Bladder microvascular endothelial cell (primary cell): ENCODE results near the gene LBX2. TPM values are rescaled to one million over a fixed set of nuclear protein-coding genes. Genes with fewer than 3 reads are reported as not detected.

Experiments used
- total RNA-seq: library from RNA; depleted of rRNA; stranded (reverse); fragments of >200 nt; gene quantifications from 2 replicates; pipeline ENCODE4 v1.2.3, GENCODE V29; 2014

LBX2 gene, protein sequence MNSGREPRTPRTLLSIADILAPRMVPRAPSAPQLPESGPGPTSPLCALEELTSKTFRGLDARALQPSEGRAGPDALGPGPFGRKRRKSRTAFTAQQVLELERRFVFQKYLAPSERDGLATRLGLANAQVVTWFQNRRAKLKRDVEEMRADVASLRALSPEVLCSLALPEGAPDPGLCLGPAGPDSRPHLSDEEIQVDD
- 1.3 and 1.9 TPM in 2 replicates for total RNA-seq

DNA sequence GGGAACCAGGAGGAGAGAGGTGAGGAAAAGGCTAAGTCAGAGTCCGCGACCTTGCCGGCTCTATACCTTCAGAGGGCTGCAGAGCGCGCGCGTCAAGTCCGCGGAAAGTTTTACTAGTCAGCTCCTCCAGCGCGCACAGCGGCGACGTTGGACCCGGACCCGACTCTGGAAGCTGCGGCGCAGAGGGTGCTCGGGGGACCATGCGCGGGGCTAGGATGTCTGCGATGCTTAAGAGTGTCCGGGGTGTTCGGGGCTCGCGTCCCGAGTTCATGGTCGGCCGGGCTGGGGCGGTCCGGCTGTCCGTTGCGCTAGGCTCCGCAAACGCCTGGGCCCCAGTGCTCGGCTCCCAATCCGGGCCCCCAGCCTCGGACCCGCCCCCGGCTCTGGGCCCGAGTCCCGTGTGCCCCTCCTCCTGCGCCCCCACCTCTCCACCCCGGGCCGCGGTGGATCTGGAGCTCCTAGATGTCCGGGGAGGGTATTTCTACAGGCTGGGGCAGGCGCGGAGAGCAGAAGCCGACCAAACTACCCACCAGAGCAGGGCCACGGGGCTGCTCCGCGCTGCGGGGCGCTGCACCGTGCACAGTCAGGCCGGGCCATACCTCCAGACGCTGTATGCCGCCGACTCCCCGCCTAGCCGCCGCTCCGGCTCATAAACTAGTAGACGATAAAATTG is at the start of gene LBX2:
LBX2 (minus strand) TSS at position 337 of the 673 bp plus-strand sequence; CDS start at position 271, 66 bp downstream.

DNA sequence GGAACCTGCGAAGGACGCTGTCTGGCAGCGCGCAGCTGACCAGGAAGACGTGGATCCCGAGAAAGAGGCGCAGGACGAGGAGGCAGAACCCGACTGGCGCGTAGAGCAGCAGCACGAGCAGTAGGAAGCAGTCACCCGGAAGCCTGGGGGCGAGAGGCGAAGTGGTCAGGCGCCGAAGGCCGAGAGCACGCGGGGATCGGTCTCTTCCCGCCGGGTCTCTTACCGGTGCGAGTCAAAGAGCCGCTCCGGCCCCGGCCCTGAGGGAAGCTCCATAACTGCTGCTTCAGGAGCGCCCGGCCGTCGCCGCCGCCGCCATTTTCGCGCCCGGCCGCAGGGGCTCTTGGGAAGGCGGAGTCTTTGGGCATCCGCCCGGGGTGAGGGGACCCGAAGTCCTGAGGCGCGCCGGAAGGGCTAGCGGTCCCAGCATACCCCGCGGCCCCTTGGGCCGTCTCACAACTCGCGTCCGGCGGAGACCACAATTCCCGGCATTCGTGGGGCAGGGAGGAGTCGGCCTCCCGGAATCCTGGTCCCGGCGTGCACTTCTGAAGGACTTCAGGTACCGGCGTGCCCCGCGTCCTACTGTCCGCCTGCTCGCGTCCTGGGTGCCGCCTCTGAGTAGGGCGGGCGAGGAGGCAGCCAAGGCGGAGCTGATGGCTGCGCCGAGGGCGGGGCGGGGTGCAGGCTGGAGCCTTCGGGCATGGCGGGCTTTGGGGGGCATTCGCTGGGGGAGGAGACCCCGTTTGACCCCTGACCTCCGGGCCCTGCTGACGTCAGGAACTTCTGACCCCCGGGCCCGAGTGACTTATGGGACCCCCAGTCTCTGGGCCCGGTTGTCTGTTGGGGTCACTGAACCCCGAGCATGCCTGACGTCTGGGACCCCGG is 30.2 kb upstream of the LBX2 start, which contains the start of the genes AUP1 and HTRA2:
AUP1 (minus strand) TSS at position 350 of the 882 bp plus-strand sequence; CDS start at position 273, 77 bp downstream.
HTRA2 (plus strand) TSS at position 577 of the 882 bp plus-strand sequence; CDS start at position 651, 74 bp downstream.

DNA sequence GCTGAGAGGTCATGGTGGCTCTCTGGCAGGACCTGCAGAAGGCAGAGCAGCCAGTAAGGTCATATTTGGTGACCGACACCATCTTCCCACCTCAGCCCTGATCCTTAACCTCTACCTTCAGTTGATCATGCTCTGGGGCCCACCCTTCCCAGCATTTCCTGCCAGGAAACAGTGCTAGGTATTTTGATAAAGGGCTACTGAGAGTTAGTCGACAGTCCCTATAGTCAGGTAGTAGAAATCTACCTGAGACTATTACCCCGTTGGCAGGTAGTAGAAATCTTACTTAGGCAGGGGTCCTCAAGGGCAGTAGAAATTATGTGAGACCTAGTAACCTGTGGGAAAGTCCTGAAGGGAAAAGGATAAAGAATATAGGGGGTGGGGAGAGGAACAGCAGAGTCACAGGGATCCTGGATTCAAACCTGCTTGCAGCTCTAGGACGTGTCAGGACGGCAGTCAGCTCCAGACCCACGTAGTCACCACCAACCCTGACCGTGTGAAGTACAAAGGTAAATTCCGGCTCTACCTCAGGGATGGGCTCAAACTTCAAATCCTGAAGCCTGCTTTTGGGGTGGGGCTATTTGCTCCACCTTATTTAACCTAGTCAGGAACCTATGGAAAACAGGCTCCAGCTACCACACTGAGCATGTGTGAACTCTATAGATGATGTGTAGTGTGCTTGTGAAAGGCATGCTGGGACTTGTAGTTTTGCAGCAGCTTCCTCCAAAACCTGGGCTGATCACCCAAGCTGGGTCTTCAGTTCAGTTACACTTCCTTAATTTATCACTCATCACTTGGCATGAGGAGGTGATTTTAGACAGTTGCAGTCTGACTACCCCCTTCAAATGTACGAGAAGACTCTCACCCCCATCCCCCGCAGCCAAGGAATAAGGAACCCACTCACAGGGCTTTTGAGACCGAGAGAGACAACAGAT is 26.6 kb upstream of the LBX2 start, which contains the start of gene DQX1:
DQX1 (minus strand) TSS at position 515 of the 932 bp plus-strand sequence; CDS start at position 13, 502 bp downstream.

DNA sequence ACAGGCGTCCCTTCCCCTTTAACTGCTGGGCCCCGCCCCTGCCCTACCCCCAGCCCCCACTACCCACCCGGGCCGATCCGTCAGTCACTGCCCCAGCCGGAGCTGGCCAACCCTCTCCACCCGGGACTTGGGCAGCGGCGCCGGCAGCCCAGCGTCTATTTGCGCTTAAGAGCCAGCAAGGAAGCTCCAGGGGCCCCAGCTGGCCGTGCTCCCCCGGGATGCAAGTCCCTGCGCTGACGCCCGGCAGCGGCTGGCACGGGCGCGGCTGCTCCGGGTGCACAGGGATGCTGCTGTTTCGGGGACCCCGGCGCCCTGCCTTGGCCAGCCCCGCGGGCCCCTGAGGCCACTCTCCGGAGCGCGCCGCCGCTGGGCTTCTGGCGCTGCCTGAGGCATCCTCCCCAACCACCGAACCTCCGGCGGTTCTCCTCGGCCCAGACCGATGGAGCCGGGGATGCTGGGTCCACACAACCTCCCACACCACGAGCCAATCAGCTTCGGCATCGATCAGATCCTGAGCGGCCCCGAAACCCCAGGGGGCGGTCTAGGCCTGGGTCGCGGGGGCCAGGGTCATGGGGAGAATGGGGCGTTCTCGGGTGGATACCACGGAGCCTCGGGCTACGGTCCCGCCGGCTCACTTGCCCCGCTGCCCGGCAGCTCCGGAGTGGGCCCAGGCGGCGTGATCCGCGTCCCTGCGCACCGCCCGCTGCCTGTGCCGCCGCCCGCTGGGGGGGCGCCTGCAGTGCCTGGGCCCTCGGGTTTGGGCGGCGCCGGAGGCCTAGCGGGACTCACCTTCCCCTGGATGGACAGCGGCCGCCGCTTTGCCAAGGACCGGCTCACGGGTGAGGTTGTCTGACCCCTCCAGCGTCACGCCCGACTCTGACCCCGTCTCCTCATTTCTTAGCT is 15.2 kb upstream of the LBX2 start, which contains the start of gene TLX2:
TLX2 (plus strand) TSS at position 83 of the 903 bp plus-strand sequence; CDS start at position 440, 357 bp downstream.

DNA sequence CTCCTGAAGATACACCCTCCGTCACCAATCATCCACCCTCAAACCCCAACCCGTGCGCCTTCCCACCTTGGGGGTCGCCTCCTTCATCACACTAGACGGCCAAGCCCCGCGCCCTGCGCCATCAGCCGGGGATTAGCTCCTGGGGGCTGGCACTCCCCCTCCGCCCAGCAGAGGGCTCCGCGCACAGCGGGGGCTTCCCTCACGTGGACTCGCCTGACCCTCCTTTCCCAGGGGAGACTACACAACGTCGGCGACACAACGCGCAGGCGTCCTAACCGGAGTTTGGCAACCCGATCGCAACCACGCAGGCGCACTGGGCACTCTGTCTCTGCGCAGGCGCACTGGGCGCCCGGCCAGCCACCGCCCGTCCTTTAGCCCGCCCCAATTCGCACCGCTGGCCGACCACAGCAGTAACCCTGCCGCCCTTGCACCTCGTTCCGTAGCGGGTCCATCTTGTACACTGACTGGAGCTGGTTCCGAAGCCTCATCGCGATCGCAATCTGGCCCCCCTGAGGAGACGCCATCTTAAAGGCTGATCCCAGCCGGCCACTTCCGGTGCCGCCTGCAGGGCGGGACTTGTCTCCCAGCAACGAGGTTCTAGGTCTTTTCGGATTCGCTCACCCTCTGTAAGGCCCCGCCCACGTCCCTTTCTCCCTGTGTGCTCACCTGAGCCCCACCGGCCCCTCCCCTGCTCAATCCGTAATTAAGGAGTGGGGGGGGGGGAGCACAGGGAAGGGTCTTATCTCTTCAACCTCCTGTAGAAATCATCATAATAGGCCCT is 7.9 kb upstream of the LBX2 start, which contains the start of gene PCGF1:
PCGF1 (minus strand) TSS at position 551 of the 781 bp plus-strand sequence; CDS start at position 524, 27 bp downstream.

DNA sequence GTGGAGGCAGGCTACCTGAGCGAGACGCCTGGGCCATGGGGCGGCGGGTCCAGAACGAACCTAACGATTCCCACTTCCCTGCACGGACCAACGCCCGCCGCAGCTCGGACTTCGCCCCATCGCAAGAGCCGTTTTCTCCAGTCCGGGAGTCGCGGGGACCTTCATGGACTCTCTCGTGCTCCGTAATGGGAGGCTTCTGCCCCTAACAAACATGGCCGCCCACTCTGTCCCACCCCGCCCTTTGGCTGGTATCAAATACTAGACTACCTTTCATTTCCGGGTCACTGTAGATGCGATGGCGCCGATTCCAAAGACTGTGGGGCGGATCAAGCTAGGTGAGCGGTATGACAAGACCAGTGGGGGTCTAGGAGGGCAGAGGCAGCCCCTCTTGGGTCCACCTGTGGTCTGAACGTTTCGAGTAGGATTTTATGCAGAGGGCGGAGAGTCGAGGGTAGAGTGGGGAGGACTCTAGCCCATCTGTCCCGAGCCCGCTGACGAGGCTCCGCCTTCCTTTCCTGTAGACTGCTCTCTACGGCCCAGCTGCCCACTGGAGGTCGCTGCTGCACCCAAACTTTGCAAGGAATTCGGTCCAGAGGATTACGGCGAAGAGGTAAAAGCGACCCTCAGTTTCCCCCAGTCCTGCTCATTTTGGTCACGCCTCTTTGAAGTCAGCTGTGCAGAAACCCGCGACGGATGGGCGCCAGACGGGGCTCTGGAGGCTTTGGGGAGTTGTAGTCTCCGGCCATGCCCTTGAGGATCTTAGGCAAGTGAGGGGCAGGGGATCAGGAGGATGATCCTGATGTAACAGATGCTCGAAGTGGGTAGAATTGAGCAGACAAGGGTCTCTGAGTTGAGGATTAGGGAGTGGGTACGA is 16.4 kb downstream of the LBX2 start, which contains the start of the genes CCDC142 and TTC31:
CCDC142 (minus strand) TSS at position 198 of the 874 bp plus-strand sequence; CDS start at position 37, 161 bp downstream.
TTC31 (plus strand) TSS at position 281 of the 874 bp plus-strand sequence; CDS start at position 296, 15 bp downstream.

DNA sequence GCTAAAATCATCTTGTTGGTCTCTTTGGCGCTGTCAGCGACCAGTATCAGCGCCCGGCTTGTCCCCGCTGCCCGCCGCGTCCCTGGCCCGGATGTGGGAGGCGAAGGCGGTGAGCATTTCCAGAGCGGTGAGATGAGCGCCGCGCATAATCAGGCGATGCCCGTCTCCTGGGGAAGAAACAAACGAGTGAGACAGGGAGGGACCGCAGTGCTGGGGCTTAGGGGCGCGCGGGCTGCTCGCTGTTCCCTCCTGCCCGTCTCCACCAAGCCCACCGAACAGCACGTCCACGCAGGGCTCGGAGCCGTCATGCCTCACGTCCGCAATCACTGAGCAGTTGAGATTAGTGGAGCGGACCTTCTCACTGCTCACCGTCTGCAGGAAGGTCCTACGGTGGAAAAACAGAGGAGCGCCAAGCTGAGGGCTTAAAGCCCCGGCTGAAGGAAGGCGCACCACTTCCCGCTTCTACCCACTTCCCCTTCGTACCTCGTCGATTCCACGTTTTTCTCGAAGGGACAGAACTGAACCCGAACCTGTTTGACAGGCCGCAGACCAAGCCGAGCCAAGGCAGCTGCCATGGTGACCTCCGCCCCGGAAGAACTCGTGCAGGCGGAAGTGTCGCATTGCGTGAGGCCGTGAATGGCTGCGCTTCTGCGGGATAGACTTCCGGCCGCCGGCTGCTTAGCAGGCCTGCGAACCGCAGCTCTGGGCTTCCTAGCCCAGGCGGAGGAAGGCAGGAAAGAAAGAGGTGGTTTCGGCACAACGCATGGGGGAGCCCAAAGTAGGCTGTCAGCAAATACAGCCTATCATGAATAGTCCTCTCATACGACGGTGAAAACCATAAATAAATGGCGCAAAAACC is 27.1 kb downstream of the LBX2 start, which contains the start of gene MRPL53:
MRPL53 (minus strand) TSS at position 595 of the 859 bp plus-strand sequence; CDS start at position 575, 20 bp downstream.

DNA sequence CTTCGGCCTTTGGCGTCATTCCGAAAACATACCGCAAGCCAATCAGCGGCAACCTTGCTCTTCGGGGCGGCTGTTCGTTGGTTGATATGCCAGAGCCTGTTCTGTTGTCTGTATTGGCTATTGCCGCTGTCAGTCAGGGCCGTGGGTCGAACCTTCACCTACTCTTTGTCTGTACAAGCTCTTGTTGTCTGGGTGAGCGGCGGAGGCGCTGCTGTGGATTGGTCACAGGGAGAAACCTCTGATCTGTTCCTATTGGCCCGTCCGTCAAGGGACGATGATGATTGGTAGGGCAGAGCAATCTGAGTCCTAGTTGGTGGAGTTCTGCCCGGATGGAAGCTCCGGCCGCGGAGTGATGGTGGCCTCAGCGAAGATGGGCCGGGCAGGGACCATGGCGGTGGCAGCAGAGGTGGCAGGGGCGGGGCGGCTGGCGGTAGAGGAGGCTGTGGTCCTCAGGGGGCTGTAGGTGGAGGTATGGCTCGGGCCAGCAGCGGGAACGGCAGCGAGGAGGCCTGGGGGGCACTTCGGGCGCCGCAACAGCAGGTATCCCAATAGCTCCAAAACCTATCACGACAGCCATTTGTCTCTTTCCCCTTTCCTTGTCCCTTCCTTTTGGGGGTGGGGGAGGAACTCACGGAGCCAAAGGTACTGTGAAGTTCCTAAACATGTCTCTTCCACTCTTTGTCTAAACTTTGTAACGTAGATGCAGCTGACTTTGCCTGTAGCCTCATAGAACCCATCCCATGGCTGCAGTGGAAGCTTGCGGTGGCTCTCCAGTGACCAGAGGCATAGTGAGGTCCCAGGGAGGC is 41.1 kb downstream of the LBX2 start, which contains the start of gene WBP1:
WBP1 (plus strand) TSS at position 307 of the 806 bp plus-strand sequence; CDS start at position 472, 165 bp downstream.

DNA sequence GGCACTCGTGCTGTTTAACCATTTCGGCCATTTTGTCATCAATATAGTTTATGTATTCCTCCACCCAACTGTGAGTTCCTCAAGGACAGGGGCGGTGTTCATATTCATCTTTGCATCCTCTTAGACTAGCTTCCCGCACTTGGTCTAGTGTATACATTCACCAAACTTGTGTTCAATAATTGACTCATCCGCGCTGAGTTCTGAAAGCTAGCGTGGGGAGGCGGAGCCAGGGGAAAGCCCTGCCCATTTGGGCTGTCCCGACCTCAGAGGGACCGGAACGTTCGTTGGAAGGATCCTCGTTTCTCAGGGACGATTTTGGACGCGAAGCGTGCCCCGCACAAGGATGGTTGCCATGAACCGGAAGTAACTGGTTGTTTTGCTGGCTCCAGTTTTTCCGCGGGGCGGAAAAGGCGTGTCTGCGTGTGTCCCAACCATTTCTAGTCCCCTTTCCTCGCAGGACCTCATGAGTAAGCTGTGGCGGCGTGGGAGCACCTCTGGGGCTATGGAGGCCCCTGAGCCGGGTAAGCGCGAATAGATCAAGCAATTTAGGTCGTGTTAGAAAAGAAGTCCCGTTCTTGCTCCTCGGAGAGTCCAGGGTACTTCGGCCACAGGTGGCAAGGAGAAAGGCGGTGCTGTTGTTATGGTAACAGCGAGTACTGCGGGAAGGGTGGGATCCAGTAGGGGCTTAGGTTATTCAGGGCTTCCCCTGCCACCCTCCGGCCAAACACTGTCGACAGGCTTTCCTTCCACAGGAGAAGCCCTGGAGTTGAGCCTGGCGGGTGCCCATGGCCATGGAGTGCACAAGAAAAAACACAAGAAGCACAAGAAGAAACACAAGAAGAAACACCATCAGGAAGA is 44.5 kb downstream of the LBX2 start, which contains the start of gene INO80B:
INO80B (plus strand) TSS at position 434 of the 858 bp plus-strand sequence; CDS start at position 464, 30 bp downstream.

Other genes starting within 250 kb of the LBX2 start
- 0.38 TPM in 1 of 2 replicates, not detected in the other for gene SLC4A5, start 156.2 kb downstream of the LBX2 start, total RNA-seq
- 101 and 183 TPM in 2 replicates for gene DCTN1, start 119.3 kb downstream of the LBX2 start, total RNA-seq
- gene C2orf81, start 78.0 kb downstream of the LBX2 start, total RNA-seq: 0.13 and 0.16 TPM in 2 replicates
- 23.2 and 38.9 TPM in 2 replicates for gene WDR54, start 77.9 kb downstream of the LBX2 start, total RNA-seq
- 3.2 and 30.9 TPM in 2 replicates for gene RTKN, start 57.7 kb downstream of the LBX2 start, total RNA-seq
- 6.6 and 11.4 TPM in 2 replicates for gene INO80B, start 44.5 kb downstream of the LBX2 start, total RNA-seq
- gene WBP1, start 41.2 kb downstream of the LBX2 start, total RNA-seq: 25.9 and 49.3 TPM in 2 replicates
- gene MOGS, start 34.2 kb downstream of the LBX2 start, total RNA-seq: 46.6 and 63.2 TPM in 2 replicates
- gene MRPL53, start 26.9 kb downstream of the LBX2 start, total RNA-seq: 36.4 and 43.2 TPM in 2 replicates
- gene CCDC142, start 16.6 kb downstream of the LBX2 start, total RNA-seq: 12.6 and 21.5 TPM in 2 replicates
- 6.0 and 12.3 TPM in 2 replicates for gene TTC31, start 16.5 kb downstream of the LBX2 start, total RNA-seq
- 9.7 and 12.0 TPM in 2 replicates for gene PCGF1, start 8.1 kb upstream of the LBX2 start, total RNA-seq
- gene TLX2, start 14.8 kb upstream of the LBX2 start, total RNA-seq: not detected in 2 replicates
- gene DQX1, start 26.6 kb upstream of the LBX2 start, total RNA-seq: 0.16 TPM in 1 of 2 replicates, not detected in the other
- gene AUP1, start 30.1 kb upstream of the LBX2 start, total RNA-seq: 92.4 and 104 TPM in 2 replicates
- 38.4 and 43.9 TPM in 2 replicates for gene HTRA2, start 30.3 kb upstream of the LBX2 start, total RNA-seq
- 1.4 and 1.8 TPM in 2 replicates for gene LOXL3, start 54.3 kb upstream of the LBX2 start, total RNA-seq
- gene DOK1, start 55.1 kb upstream of the LBX2 start, total RNA-seq: 14.4 and 18.3 TPM in 2 replicates
- gene M1AP, start 148.7 kb upstream of the LBX2 start, total RNA-seq: not detected in 2 replicates
- gene SEMA4F, start 154.6 kb upstream of the LBX2 start, total RNA-seq: 2.3 and 7.0 TPM in 2 replicates